Progenitor cell of endocrine pancreas (in vitro differentiated cells): Measurements from ENCODE around the gene UGT1A5. TPM values are rescaled to one million over a fixed set of nuclear protein-coding genes. Genes with fewer than 3 reads are reported as not detected.
"Not testable (repeated sequence)": the region's sequence is repeated elsewhere in the genome, so short reads cannot be mapped to it uniquely, and the experiment has no call there.

Source experiments
- DNase-seq: peaks from one replicate; pipeline ENCODE4 v3.0.0; 2021; ENCODE audit warnings: low spot score; ENCODE audit not compliant: unreplicated experiment
- H3K27ac Mint-ChIP-seq: 2 replicates; pipeline ENCODE4 v1.8.0; 2021; ENCODE audit warnings: mild to moderate bottlenecking, moderate library complexity, mixed read lengths
- H3K27me3 Mint-ChIP-seq: 2 replicates; pipeline ENCODE4 v1.8.0; 2021; ENCODE audit warnings: mixed read lengths
- H3K36me3 Mint-ChIP-seq: 2 replicates; pipeline ENCODE4 v1.8.0; 2022; ENCODE audit warnings: mixed read lengths; ENCODE audit not compliant: insufficient read depth
- H3K4me1 Mint-ChIP-seq: 2 replicates; pipeline ENCODE4 v1.8.0; 2021; ENCODE audit warnings: low read depth, mixed read lengths
- H3K4me3 Mint-ChIP-seq: 2 replicates; pipeline ENCODE4 v1.8.0; 2021; ENCODE audit warnings: low read depth, mild to moderate bottlenecking, moderate library complexity, mixed read lengths
- H3K9me3 Mint-ChIP-seq: 2 replicates; pipeline ENCODE4 v1.8.0; 2021; ENCODE audit warnings: low read depth, mixed read lengths
- total RNA-seq: library from RNA; stranded (reverse); gene quantifications from 2 replicates; pipeline ENCODE4 v1.2.1, GENCODE V29; 2021
- TF ChIP-seq, protein P1 (sequence below): fragments of 200-600 bp; sonication (generic); IDR thresholded peaks from one replicate; pipeline ENCODE4 v1.5.0; 2021; ENCODE audit warnings: antibody characterized with exemption, mild to moderate bottlenecking; ENCODE audit not compliant: unreplicated experiment

Gene UGT1A5
- total RNA-seq, 1 donor from 2014 or later: not detected

DNA sequence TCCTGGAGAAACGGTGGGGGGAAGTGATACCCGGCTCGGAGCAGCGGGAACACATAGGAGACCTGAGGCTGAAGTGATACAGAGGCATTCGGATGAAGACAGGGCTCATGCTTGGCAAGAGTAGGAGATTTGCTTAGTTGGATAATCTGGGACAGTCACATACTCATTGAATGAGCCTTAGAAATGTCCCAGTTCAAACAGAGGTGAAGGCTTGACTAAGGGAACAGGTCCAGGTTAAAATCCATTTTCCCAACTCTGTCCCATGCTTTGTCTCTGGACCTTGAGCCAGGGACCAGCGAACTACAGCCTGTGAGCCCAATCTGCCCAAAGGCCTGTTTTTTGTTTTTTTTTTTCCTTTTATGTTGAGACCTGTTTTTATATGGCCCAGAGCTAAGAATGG, 18.7 kb upstream of the UGT1A5 start:
- no peaks in the 10 kb centered on the region for H3K27me3 Mint-ChIP-seq
- no peak overlapping the region for H3K4me3 Mint-ChIP-seq
- DNase-seq: no peak
- H3K9me3 Mint-ChIP-seq: no peaks in the 10 kb centered on the region
- H3K27ac Mint-ChIP-seq: peak overlapping the region; percentile 43
- TF ChIP-seq, protein P1, sequence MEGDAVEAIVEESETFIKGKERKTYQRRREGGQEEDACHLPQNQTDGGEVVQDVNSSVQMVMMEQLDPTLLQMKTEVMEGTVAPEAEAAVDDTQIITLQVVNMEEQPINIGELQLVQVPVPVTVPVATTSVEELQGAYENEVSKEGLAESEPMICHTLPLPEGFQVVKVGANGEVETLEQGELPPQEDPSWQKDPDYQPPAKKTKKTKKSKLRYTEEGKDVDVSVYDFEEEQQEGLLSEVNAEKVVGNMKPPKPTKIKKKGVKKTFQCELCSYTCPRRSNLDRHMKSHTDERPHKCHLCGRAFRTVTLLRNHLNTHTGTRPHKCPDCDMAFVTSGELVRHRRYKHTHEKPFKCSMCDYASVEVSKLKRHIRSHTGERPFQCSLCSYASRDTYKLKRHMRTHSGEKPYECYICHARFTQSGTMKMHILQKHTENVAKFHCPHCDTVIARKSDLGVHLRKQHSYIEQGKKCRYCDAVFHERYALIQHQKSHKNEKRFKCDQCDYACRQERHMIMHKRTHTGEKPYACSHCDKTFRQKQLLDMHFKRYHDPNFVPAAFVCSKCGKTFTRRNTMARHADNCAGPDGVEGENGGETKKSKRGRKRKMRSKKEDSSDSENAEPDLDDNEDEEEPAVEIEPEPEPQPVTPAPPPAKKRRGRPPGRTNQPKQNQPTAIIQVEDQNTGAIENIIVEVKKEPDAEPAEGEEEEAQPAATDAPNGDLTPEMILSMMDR: no peak
- no peaks in the 10 kb centered on the region for H3K36me3 Mint-ChIP-seq
- H3K4me1 Mint-ChIP-seq: peaks cover 11% of the 10 kb centered on the region

- DNase-seq: no peak
- Mint-ChIP-seq H3K4me3 (no peak overlapping the region), H3K27ac (no peak overlapping the region), H3K36me3 (no peaks in the 10 kb centered on the region), H3K9me3 (peaks cover 11% of the 10 kb centered on the region), H3K4me1 (no peaks in the 10 kb centered on the region), H3K27me3 (no peaks in the 10 kb centered on the region)
- TF ChIP-seq, protein P1: no peak
Observed at GRCh38 chr2:233698740-233699139, 14.0 kb upstream of the UGT1A5 start.

GRCh38 chr2:233699424-233700027, 13.2 kb upstream of the UGT1A5 start:
- H3K36me3 Mint-ChIP-seq: no peaks in the 10 kb centered on the region
- H3K9me3 Mint-ChIP-seq: peaks cover 11% of the 10 kb centered on the region
- no peak overlapping the region for H3K4me3 Mint-ChIP-seq
- TF ChIP-seq, protein P1: no peak
- no peaks in the 10 kb centered on the region for H3K27me3 Mint-ChIP-seq
- no peaks in the 10 kb centered on the region for H3K4me1 Mint-ChIP-seq
- peak overlapping the region; percentile 56 for H3K27ac Mint-ChIP-seq
- no peak for DNase-seq

- no peaks in the 10 kb centered on the region for H3K36me3 Mint-ChIP-seq
- TF ChIP-seq, protein P1: no peak
- no peak overlapping the region for H3K4me3 Mint-ChIP-seq
- no peaks in the 10 kb centered on the region for H3K27me3 Mint-ChIP-seq
- peak overlapping the region; percentile 56 for H3K27ac Mint-ChIP-seq
- H3K9me3 Mint-ChIP-seq: peaks cover 11% of the 10 kb centered on the region
- DNase-seq: no peak
- H3K4me1 Mint-ChIP-seq: no peaks in the 10 kb centered on the region
Observed at GRCh38 chr2:233700028-233700635, 12.6 kb upstream of the UGT1A5 start.

DNA sequence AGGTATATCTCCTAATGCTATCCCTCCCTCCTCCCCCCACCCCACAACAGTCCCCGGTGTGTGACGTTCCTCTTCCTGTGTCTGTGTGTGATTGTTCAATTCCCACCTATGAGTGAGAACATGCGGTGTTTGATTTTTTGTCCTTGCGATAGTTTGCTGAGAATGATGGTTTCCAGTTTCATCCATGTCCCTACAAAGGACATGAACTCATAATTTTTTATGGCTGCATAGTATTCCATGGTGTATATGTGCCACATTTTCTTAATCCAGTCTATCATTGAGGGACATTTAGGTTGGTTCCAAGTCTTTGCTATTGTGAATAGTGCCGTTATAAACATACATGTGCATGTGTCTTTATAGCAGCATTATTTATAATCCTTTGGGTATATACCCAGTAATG, 11.9 kb upstream of the UGT1A5 start:
- not testable (repeated sequence) for H3K4me1 Mint-ChIP-seq, H3K36me3 Mint-ChIP-seq, DNase-seq, H3K27me3 Mint-ChIP-seq, H3K4me3 Mint-ChIP-seq
- H3K9me3 Mint-ChIP-seq: peaks cover 11% of the 10 kb centered on the region
- H3K27ac Mint-ChIP-seq: peak overlapping the region; percentile 79

GRCh38 chr2:233702238-233702637, 10.5 kb upstream of the UGT1A5 start:
- no peak for DNase-seq
- TF ChIP-seq, protein P1: no peak
- peaks cover 11% of the 10 kb centered on the region for H3K9me3 Mint-ChIP-seq
- H3K27ac Mint-ChIP-seq: no peak overlapping the region
- no peaks in the 10 kb centered on the region for H3K4me1 Mint-ChIP-seq
- H3K36me3 Mint-ChIP-seq: no peaks in the 10 kb centered on the region
- H3K27me3 Mint-ChIP-seq: no peaks in the 10 kb centered on the region
- H3K4me3 Mint-ChIP-seq: no peak overlapping the region
